SK-N-SH treated with all-trans-retinoic acid at 6 μM for 48 hours (cell line): ENCODE data around the gene KIFC1.

Experiments
- ATAC-seq: fragments of 200-7000 bp; cut with Tn5 transposase; 3 replicates; pipeline ENCODE4 v1.9.1; 2020; ENCODE audit warnings: mild to moderate bottlenecking, moderate library complexity
- BACH2 ChIP-seq: fragments of 250-450 bp; sonication (Bioruptor Pico); IDR thresholded peaks from 2 replicates; pipeline ENCODE4 v1.9.0; 2021; ENCODE audit warnings: mild to moderate bottlenecking, borderline replicate concordance
- CSDC2 ChIP-seq: fragments of 250-450 bp; sonication (Bioruptor Pico); IDR thresholded peaks from 2 replicates; pipeline ENCODE4 v1.5.0; 2020; ENCODE audit warnings: mild to moderate bottlenecking, moderate library complexity
- ESRRG ChIP-seq: fragments of 250-450 bp; sonication (Bioruptor Pico); IDR thresholded peaks from 2 replicates; pipeline ENCODE4 v1.6.1; 2021; ENCODE audit warnings: mild to moderate bottlenecking
- GLIS3 ChIP-seq: fragments of 250-450 bp; sonication (Bioruptor Pico); IDR thresholded peaks from 2 replicates; pipeline ENCODE4 v1.5.0; 2020; ENCODE audit warnings: mild to moderate bottlenecking, moderate library complexity
- ISL1 ChIP-seq: fragments of 250-450 bp; sonication (Bioruptor Pico); IDR thresholded peaks from 2 replicates; pipeline ENCODE4 v2.1.2; 2022; ENCODE audit warnings: mild to moderate bottlenecking, moderate library complexity
- OSR1 ChIP-seq: fragments of 250-450 bp; sonication (Bioruptor Pico); IDR thresholded peaks from 2 replicates; pipeline ENCODE4 v1.8.0; 2022; ENCODE audit warnings: moderate library complexity, mild to moderate bottlenecking, inconsistent platforms
- PPARA ChIP-seq: fragments of 250-450 bp; sonication (Bioruptor Pico); IDR thresholded peaks from 2 replicates; pipeline ENCODE4 v1.5.0; 2020; ENCODE audit warnings: mild to moderate bottlenecking, borderline replicate concordance
- RARB ChIP-seq: fragments of 250-450 bp; sonication (Bioruptor Pico); IDR thresholded peaks from 2 replicates; pipeline ENCODE4 v1.8.0; 2021; ENCODE audit warnings: mild to moderate bottlenecking, moderate library complexity
- SNAI2 ChIP-seq: fragments of 250-450 bp; sonication (Bioruptor Pico); IDR thresholded peaks from 2 replicates; pipeline ENCODE4 v1.5.0; 2020; ENCODE audit warnings: mild to moderate bottlenecking, moderate library complexity
- TOX ChIP-seq: fragments of 250-450 bp; sonication (Bioruptor Pico); IDR thresholded peaks from 2 replicates; pipeline ENCODE4 v1.8.0; 2021; ENCODE audit warnings: mild to moderate bottlenecking, moderate library complexity, borderline replicate concordance
- ZC3H10 ChIP-seq: fragments of 250-450 bp; sonication (Bioruptor Pico); IDR thresholded peaks from 2 replicates; pipeline ENCODE4 v1.5.1; 2021; ENCODE audit warnings: mild to moderate bottlenecking, moderate library complexity
- ZFP3 ChIP-seq: fragments of 250-450 bp; sonication (Bioruptor Pico); IDR thresholded peaks from 2 replicates; pipeline ENCODE4 v1.5.0; 2020; ENCODE audit warnings: mild to moderate bottlenecking, moderate library complexity
- ZNF565 ChIP-seq: fragments of 450-650 bp; formaldehyde crosslinking; conservative IDR thresholded peaks from 2 replicates; pipeline ENCODE4 v1.5.0; 2020; ENCODE audit warnings: low read depth, mild to moderate bottlenecking, moderate library complexity
- ZNF70 ChIP-seq: fragments of 450-650 bp; formaldehyde crosslinking; IDR thresholded peaks from 2 replicates; pipeline ENCODE4 v1.5.0; 2020; ENCODE audit warnings: mild to moderate bottlenecking, moderate library complexity
- ZNF8 ChIP-seq: fragments of 450-650 bp; formaldehyde crosslinking; IDR thresholded peaks from 2 replicates; pipeline ENCODE4 v1.5.0; 2020; ENCODE audit warnings: mild to moderate bottlenecking, moderate library complexity
- TF ChIP-seq, protein P1 (sequence below): fragments of 250-450 bp; sonication (Bioruptor Pico); IDR thresholded peaks from 2 replicates; pipeline ENCODE4 v1.8.0; 2020; ENCODE audit warnings: mild to moderate bottlenecking, moderate library complexity, borderline replicate concordance
- TF ChIP-seq, protein P2 (sequence below): fragments of 250-450 bp; sonication (Bioruptor Pico); IDR thresholded peaks from 2 replicates; pipeline ENCODE4 v1.8.0; 2021; ENCODE audit warnings: low read depth, mild to moderate bottlenecking, moderate library complexity, borderline replicate concordance
- TF ChIP-seq, protein P3 (sequence below): fragments of 250-450 bp; sonication (Bioruptor Pico); IDR thresholded peaks from 2 replicates; pipeline ENCODE4 v1.5.0; 2020; ENCODE audit warnings: mild to moderate bottlenecking, moderate library complexity
- TF ChIP-seq, protein P4 (sequence below): fragments of 250-450 bp; sonication (Bioruptor Pico); IDR thresholded peaks from 2 replicates; pipeline ENCODE4 v1.5.1; 2020; ENCODE audit warnings: low read depth, mild to moderate bottlenecking, moderate library complexity

The KIFC1 gene

DNA sequence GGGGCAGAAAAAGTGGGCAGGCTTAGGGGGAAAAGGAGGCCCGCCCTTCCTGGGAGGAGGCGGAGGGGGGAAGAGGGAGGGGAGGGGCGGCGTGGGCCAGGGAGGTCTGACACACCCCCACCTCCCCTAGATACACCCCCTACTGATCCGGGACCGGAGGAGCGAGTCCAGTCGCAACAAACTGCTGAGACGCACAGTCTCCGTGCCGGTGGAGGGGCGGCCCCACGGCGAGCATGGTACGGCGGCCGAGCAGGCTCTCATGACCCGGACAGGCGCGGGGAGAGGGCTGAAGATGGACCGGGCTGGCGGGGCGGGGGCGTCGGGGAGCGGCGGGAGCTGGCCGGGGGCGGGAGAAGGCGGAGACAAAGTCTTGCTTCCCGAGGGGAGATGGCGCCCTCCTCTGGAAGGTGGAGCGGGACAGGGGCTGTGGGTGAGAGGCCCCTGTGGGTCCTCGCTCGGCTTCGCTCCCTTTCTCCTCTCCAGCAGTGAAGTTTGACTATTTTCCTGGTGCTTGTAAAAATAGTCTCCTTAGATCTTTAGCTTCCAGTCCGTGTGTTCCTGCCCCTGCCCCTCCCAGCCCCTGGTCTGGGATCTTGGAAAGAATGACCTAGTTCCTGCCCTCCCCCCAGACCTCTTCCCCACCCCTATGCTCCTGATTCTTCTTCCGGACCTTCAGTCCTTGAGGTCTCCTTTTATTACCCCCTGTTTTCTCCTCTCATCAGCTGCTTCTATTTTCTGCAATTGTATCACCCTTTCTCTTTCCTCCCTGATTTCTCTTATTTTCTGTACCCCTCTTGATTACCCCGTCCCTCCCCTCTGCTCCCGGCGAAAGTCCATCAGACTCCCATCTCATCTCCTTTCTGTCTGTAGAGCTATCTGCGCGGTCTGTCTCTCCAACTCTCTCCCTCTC lies 34.3 kb downstream of the KIFC1 start (continued):
- TF ChIP-seq, protein P1, sequence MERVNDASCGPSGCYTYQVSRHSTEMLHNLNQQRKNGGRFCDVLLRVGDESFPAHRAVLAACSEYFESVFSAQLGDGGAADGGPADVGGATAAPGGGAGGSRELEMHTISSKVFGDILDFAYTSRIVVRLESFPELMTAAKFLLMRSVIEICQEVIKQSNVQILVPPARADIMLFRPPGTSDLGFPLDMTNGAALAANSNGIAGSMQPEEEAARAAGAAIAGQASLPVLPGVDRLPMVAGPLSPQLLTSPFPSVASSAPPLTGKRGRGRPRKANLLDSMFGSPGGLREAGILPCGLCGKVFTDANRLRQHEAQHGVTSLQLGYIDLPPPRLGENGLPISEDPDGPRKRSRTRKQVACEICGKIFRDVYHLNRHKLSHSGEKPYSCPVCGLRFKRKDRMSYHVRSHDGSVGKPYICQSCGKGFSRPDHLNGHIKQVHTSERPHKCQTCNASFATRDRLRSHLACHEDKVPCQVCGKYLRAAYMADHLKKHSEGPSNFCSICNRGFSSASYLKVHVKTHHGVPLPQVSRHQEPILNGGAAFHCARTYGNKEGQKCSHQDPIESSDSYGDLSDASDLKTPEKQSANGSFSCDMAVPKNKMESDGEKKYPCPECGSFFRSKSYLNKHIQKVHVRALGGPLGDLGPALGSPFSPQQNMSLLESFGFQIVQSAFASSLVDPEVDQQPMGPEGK (CRISPR knock-in tag): no peak

DNA sequence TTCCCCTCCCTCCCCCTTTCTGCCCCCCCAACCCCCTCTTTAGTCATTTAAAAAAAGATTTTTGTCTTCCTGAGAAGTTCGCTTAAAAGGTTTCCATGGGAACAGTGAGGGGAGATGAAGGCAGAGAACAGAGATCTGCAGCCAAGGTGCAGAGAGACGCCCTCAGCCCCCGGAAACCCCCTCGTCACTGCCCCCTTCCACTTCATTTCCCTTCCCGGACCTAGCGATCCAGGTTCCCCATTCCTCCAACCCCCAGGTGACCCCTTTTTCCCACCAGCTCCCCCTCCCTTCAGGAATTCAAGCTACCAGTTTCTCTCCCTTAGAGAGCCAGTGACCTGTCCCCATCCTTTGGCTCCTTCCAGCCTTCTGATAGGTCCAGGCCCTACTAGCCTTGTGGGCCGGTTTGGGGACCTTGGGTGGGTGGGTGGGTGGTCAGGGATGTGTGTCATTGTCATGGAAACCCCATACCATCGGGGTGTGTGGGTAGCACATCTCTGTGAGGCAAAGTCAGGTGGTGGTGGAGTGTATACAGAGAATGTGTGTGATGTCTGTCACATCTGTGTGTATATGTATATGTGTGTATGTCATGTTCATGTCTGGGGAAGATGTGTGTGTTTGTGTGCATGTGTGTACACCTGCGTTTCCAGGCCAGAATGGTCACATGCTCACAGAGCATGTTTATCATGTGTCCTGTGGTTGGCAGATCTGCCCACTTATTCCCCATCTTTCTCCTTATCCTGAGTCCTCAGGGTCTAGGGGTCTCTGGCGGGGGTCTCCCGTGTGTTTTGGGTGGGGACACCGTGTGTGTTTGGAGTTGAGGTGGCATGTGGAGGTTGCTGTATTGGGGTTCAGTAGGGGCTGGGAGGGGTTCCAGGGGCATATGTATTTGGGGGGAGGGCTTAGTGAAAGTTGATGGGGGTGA lies 35.2 kb downstream of the KIFC1 start:
- ATAC-seq: peak; percentile 4; the same call in 1 of the 3 replicates
- TF ChIP-seq BACH2 (CRISPR knock-in tag) (no peak), ZNF70 (no peak), ZFP3 (CRISPR knock-in tag) (no peak), OSR1 (CRISPR knock-in tag) (no peak), ZC3H10 (CRISPR knock-in tag) (no peak), TOX (CRISPR knock-in tag) (no peak), ISL1 (no peak), ZNF565 (CRISPR knock-in tag) (no peak), CSDC2 (no peak), GLIS3 (CRISPR knock-in tag) (no peak), RARB (CRISPR knock-in tag) (no peak), PPARA (CRISPR knock-in tag) (no peak), SNAI2 (no peak)
- TF ChIP-seq, protein P2, sequence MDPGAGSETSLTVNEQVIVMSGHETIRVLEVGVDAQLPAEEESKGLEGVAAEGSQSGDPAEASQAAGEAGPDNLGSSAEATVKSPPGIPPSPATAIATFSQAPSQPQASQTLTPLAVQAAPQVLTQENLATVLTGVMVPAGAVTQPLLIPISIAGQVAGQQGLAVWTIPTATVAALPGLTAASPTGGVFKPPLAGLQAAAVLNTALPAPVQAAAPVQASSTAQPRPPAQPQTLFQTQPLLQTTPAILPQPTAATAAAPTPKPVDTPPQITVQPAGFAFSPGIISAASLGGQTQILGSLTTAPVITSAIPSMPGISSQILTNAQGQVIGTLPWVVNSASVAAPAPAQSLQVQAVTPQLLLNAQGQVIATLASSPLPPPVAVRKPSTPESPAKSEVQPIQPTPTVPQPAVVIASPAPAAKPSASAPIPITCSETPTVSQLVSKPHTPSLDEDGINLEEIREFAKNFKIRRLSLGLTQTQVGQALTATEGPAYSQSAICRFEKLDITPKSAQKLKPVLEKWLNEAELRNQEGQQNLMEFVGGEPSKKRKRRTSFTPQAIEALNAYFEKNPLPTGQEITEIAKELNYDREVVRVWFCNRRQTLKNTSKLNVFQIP (CRISPR knock-in tag): no peak
- TF ChIP-seq, protein P3, sequence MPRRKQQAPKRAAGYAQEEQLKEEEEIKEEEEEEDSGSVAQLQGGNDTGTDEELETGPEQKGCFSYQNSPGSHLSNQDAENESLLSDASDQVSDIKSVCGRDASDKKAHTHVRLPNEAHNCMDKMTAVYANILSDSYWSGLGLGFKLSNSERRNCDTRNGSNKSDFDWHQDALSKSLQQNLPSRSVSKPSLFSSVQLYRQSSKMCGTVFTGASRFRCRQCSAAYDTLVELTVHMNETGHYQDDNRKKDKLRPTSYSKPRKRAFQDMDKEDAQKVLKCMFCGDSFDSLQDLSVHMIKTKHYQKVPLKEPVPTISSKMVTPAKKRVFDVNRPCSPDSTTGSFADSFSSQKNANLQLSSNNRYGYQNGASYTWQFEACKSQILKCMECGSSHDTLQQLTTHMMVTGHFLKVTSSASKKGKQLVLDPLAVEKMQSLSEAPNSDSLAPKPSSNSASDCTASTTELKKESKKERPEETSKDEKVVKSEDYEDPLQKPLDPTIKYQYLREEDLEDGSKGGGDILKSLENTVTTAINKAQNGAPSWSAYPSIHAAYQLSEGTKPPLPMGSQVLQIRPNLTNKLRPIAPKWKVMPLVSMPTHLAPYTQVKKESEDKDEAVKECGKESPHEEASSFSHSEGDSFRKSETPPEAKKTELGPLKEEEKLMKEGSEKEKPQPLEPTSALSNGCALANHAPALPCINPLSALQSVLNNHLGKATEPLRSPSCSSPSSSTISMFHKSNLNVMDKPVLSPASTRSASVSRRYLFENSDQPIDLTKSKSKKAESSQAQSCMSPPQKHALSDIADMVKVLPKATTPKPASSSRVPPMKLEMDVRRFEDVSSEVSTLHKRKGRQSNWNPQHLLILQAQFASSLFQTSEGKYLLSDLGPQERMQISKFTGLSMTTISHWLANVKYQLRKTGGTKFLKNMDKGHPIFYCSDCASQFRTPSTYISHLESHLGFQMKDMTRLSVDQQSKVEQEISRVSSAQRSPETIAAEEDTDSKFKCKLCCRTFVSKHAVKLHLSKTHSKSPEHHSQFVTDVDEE: no peak
- TF ChIP-seq, protein P4, sequence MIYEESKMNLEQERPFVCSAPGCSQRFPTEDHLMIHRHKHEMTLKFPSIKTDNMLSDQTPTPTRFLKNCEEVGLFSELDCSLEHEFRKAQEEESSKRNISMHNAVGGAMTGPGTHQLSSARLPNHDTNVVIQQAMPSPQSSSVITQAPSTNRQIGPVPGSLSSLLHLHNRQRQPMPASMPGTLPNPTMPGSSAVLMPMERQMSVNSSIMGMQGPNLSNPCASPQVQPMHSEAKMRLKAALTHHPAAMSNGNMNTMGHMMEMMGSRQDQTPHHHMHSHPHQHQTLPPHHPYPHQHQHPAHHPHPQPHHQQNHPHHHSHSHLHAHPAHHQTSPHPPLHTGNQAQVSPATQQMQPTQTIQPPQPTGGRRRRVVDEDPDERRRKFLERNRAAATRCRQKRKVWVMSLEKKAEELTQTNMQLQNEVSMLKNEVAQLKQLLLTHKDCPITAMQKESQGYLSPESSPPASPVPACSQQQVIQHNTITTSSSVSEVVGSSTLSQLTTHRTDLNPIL (CRISPR knock-in tag): no peak

DNA sequence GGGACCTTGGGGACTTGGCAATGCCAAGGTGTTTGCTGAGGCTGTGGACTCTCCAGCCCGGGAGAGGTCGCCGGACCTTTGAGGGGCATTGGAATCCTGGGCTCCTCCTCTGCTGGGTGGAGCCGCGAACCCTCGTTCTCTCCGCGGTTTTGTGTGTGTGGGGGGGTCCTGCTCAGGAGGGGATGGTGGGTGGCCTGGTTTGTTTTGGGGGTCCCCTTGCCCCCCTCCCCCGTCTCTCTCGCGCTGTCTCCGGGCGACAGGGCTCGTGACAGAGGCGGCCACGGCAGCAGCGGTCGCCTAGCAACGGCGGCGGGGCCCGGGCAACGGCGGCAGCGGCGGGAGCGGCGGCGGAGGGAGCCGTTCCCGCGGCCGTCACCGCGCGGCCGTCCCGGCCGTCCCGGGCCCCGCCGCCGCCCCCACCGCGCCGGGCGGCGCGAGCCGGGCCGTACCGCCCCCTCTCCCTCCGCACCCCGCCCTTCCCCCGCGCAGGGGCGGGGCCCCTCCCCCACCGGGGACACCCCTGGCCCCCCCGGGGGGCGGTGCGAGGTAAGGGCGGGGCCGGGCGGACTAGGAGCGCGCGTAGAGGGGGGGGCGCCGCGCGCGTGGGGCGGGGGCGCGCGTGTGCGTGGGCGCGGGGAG lies 36.1 kb downstream of the KIFC1 start:
- ATAC-seq: peak; percentile 19
- TF ChIP-seq TOX (CRISPR knock-in tag): no peak
- TF ChIP-seq, protein P3: no peak
- TF ChIP-seq ZNF70: no peak
- no peak for TF ChIP-seq GLIS3 (CRISPR knock-in tag)
- TF ChIP-seq, protein P2 (CRISPR knock-in tag): no peak
- no peak for TF ChIP-seq ZNF8 (CRISPR knock-in tag)
- no peak for TF ChIP-seq ESRRG
- no peak for TF ChIP-seq RARB (CRISPR knock-in tag)
- TF ChIP-seq SNAI2: no peak
